Measurements from ENCODE around the gene USP21.

Gene USP21

GRCh38 chr1:161206411-161207140 is 47.3 kb downstream of the USP21 start:
- Histone ChIP-seq H3K9me3 (no peaks in the 10 kb centered on the region), H3K27ac (no peak overlapping the region), H3K4me1 (peaks cover 7 to 24% (median 17%) of the 10 kb centered on the region in 4 donors), H3K36me3 (peaks cover 49 to 71% (median 55%) of the 10 kb centered on the region in 3 donors), H3K4me3 (no peak overlapping the region), H3K27me3 (no peaks in the 10 kb centered on the region)
- DNase-seq, result no peak
- TF ChIP-seq, protein P1, sequence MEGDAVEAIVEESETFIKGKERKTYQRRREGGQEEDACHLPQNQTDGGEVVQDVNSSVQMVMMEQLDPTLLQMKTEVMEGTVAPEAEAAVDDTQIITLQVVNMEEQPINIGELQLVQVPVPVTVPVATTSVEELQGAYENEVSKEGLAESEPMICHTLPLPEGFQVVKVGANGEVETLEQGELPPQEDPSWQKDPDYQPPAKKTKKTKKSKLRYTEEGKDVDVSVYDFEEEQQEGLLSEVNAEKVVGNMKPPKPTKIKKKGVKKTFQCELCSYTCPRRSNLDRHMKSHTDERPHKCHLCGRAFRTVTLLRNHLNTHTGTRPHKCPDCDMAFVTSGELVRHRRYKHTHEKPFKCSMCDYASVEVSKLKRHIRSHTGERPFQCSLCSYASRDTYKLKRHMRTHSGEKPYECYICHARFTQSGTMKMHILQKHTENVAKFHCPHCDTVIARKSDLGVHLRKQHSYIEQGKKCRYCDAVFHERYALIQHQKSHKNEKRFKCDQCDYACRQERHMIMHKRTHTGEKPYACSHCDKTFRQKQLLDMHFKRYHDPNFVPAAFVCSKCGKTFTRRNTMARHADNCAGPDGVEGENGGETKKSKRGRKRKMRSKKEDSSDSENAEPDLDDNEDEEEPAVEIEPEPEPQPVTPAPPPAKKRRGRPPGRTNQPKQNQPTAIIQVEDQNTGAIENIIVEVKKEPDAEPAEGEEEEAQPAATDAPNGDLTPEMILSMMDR (IDR thresholded peaks at IDR 0.05), result no peak
- intact Hi-C loops (cut with DNase I; ENCODE audit: low total_unique reads), result no loop called here

GRCh38 chr1:161207173-161207572 is 47.9 kb downstream of the USP21 start:
- TF ChIP-seq, protein P1 (IDR thresholded peaks at IDR 0.05), result no peak
- Histone ChIP-seq H3K9me3 (no peaks in the 10 kb centered on the region), H3K4me1 (peaks cover under 1 to 23% (median 16%) of the 10 kb centered on the region in 4 donors), H3K27ac (no peak overlapping the region), H3K4me3 (no peak overlapping the region), H3K27me3 (no peaks in the 10 kb centered on the region), H3K36me3 (peaks cover 55 to 77% (median 61%) of the 10 kb centered on the region in 3 donors)
- DNase-seq, result no peak
- intact Hi-C loops (cut with DNase I; ENCODE audit: low total_unique reads), result no loop called here

DNA sequence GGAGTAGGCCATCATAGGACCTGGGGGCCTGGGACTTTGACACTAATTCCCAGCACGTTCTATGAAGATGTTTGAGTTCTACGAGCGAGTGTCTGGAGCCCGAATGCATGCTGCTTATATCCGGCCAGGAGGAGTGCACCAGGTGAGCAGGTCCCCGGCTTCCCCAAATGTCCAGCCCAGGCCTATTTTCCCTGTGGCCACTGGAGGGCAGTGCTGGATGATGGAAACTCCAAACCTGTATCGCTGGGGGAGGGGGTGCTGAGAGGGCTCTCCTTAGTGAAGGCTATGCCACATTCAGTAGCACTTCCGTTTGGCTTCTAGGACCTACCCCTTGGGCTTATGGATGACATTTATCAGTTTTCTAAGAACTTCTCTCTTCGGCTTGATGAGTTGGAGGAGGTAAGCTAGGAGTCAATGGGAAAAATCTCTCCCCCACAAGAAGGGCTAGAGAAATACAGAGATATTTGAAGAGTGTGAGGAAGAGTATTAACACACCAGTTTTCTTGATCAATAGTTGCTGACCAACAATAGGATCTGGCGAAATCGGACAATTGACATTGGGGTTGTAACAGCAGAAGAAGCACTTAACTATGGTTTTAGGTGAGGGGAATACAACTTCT is 50.6 kb downstream of the USP21 start:
- intact Hi-C loops (cut with DNase I; ENCODE audit: low total_unique reads), result no loop called here
- peak; percentile 77 to 79 for DNase-seq
- Histone ChIP-seq H3K36me3 (peaks cover 82 to 98% (median 88%) of the 10 kb centered on the region in 3 donors), H3K4me1 (peaks cover 0 to 10% (median 3%) of the 10 kb centered on the region in 4 donors), H3K4me3 (no peak overlapping the region), H3K9me3 (no peaks in the 10 kb centered on the region), H3K27ac (no peak overlapping the region), H3K27me3 (no peaks in the 10 kb centered on the region)
- TF ChIP-seq, protein P1 (IDR thresholded peaks at IDR 0.05), result peak; percentile 84 to 87

- TF ChIP-seq, protein P1 (IDR thresholded peaks at IDR 0.05), result no peak
- no peaks in the 10 kb centered on the region for H3K4me1 ChIP-seq
- intact Hi-C loops (cut with DNase I; ENCODE audit: low total_unique reads), result no loop called here
- H3K4me3 ChIP-seq, result no peak overlapping the region
- no peaks in the 10 kb centered on the region for H3K27me3 ChIP-seq
- no peaks in the 10 kb centered on the region for H3K9me3 ChIP-seq
- DNase-seq, result peak in 1 of 2 donors; percentile 18
- peaks cover 51 to 59% (median 55%) of the 10 kb centered on the region in 3 donors for H3K36me3 ChIP-seq
- peak overlapping the region in 1 of 2 donors; percentile 22 for H3K27ac ChIP-seq
These were observed 55.1 kb downstream of the USP21 start for GRCh38 chr1:161214369-161214768.

DNA sequence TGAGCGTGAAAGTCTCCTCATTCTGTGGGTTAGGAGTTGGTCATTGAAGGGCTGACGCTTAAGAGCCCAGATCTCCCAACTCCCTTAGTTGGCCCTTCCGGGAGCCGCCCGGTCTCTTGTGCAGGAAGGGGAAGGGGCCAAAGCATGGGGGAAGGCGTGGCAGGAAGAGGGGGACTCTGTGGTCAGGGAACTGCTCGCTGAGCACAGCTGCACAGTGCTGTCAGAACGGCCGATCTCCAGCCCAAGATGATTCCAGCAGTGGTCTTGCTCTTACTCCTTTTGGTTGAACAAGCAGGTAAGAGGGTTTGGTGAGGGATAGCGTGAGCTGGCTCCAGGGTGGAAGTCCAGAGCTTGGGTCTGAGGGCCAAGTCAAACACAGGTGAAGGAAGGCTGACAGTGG is 55.8 kb downstream of the USP21 start, which contains the start of gene FCER1G:
FCER1G (plus strand) TSS at position 220 of the 400 bp plus-strand sequence; CDS start at position 247, 27 bp downstream.
- peaks cover 45 to 52% (median 48%) of the 10 kb centered on the region in 3 donors for H3K36me3 ChIP-seq
- peak within 1 kb of the TSS; percentile 22 to 42 for H3K27ac ChIP-seq
- intact Hi-C loops (cut with DNase I; ENCODE audit: low total_unique reads), result no loop called here
- TF ChIP-seq, protein P1 (IDR thresholded peaks at IDR 0.05), result no peak
- H3K4me1 ChIP-seq, result no peaks in the 10 kb centered on the region
- no peaks in the 10 kb centered on the region for H3K27me3 ChIP-seq
- DNase-seq, result peak; percentile 70 to 79
- H3K4me3 ChIP-seq, result peak within 1 kb of the TSS; percentile 34 to 38
- no peaks in the 10 kb centered on the region for H3K9me3 ChIP-seq
